ENCODE data around the gene UMODL1. TPM values are rescaled to one million over a fixed set of nuclear protein-coding genes. Genes with fewer than 3 reads are reported as not detected.

The UMODL1 gene
- total RNA-seq, 2 donors from 2014 or later: 0.35 to 0.37 TPM

DNA sequence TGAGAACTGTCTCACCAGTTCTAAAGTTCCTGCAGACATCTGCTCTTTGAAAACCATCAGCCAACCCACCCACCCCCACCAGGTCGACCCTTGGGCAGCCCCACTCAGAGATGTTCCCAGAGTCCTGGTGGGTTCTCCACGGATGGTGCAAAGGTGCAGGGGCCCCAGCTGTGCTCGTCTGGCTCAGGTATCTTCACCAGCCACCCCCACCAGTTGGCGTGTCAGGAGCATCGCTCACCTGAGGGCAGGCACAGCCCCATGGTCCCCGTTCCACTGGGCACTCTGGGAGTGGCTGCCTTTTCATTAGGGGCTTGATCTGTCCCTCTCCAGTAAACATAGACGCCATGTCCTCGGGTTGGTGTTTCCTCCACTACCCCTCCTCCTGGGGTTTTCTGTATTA lies 70.5 kb downstream of the UMODL1 start:
- intact Hi-C loops (cut with DNase I): no loop called here
- DNase-seq: no peak

DNA sequence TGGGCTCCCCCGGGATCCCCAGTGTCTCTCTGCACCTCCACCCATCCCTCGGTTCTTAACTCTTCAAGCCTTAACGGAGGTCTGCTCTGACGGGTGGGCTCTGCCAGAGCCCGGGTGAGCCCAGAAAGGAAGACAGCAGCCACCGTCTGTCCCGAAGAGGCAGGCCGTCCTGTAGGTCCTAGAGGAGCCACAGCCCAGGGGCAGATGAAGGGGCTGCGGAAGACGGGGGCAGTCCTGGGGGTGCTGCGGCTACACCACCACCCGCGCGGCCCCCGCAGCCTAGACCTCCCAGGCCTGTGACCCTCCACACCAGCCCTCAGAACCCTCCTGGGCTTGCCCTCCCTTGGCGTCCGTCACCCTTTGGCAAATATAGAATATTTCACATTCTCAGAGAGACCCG lies 71.0 kb downstream of the UMODL1 start:
- Histone ChIP-seq H3K36me3 (no peaks in the 10 kb centered on the region), H3K27me3 (no peaks in the 10 kb centered on the region), H3K4me3 (no peak overlapping the region), H3K9me3 (no peaks in the 10 kb centered on the region), H3K9ac (ENCODE audit: low read depth in 2 of 2, low read length in 2 of 2) (no peak overlapping the region), H3K27ac (no peak overlapping the region), H3K4me1 (peaks cover 4% of the 10 kb centered on the region)
- no peak for DNase-seq
- TF ChIP-seq, protein P1, sequence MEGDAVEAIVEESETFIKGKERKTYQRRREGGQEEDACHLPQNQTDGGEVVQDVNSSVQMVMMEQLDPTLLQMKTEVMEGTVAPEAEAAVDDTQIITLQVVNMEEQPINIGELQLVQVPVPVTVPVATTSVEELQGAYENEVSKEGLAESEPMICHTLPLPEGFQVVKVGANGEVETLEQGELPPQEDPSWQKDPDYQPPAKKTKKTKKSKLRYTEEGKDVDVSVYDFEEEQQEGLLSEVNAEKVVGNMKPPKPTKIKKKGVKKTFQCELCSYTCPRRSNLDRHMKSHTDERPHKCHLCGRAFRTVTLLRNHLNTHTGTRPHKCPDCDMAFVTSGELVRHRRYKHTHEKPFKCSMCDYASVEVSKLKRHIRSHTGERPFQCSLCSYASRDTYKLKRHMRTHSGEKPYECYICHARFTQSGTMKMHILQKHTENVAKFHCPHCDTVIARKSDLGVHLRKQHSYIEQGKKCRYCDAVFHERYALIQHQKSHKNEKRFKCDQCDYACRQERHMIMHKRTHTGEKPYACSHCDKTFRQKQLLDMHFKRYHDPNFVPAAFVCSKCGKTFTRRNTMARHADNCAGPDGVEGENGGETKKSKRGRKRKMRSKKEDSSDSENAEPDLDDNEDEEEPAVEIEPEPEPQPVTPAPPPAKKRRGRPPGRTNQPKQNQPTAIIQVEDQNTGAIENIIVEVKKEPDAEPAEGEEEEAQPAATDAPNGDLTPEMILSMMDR (IDR thresholded peaks at IDR 0.05): no peak
- intact Hi-C loops (cut with DNase I): no loop called here

More for the DNA sequence above, 70.5 kb downstream of the UMODL1 start:
- H3K9ac ChIP-seq (ENCODE audit: low read depth in 2 of 2, low read length in 2 of 2): no peak overlapping the region
- no peaks in the 10 kb centered on the region for H3K9me3 ChIP-seq
- no peaks in the 10 kb centered on the region for H3K36me3 ChIP-seq
- TF ChIP-seq, protein P1 (IDR thresholded peaks at IDR 0.05): no peak
- no peak overlapping the region for H3K27ac ChIP-seq
- peaks cover 4% of the 10 kb centered on the region for H3K4me1 ChIP-seq
- no peak overlapping the region for H3K4me3 ChIP-seq
- H3K27me3 ChIP-seq: no peaks in the 10 kb centered on the region

DNA sequence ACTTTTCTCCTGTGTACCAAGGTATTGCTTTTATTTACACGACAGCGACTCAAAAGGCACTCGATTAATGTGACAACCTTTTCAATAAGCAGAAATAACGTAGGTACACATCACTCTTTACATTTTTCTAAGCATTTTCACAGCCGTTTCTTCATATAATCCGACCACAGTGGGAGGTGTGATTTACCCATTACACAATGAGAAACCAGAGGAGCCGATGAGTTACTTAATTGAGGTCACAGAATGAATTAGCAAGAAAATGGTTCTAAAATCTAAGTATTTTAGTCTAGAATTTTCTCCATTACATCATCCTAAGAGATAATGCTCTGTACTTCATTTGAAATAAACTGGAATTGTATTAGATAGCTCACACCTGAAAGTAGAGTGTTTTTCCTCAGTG lies 71.5 kb downstream of the UMODL1 start:
- H3K4me3 ChIP-seq: no peak overlapping the region
- peaks cover 4% of the 10 kb centered on the region for H3K4me1 ChIP-seq
- intact Hi-C loops (cut with DNase I): no loop called here
- no peaks in the 10 kb centered on the region for H3K36me3 ChIP-seq
- TF ChIP-seq, protein P1 (IDR thresholded peaks at IDR 0.05): no peak
- no peaks in the 10 kb centered on the region for H3K27me3 ChIP-seq
- H3K9me3 ChIP-seq: no peaks in the 10 kb centered on the region
- no peak for DNase-seq
- no peak overlapping the region for H3K27ac ChIP-seq
- no peak overlapping the region for H3K9ac ChIP-seq (ENCODE audit: low read depth in 2 of 2, low read length in 2 of 2)

DNA sequence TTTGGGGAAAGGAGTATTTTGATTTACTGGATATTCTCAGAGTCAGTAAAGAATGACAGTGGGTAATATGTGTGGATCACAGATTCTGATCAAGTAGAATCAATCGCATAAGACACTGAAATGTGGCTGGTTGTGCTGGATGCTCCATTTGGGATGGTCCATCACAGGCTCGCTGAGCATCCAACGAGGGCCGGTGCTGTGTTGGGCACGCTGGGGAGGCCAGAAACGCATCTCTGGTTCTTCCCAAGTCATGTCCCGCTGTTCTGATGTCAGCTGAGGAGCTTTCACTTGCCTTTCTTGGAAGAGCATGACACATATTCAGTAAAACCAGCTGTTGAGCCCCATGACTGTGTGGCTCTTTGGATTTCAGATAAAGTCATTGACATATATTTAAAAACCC lies 72.0 kb downstream of the UMODL1 start:
- H3K9ac ChIP-seq (ENCODE audit: low read depth in 2 of 2, low read length in 2 of 2): no peak overlapping the region
- intact Hi-C loops (cut with DNase I): no loop called here
- no peaks in the 10 kb centered on the region for H3K27me3 ChIP-seq
- H3K36me3 ChIP-seq: no peaks in the 10 kb centered on the region
- H3K9me3 ChIP-seq: no peaks in the 10 kb centered on the region
- peaks cover 4% of the 10 kb centered on the region for H3K4me1 ChIP-seq
- no peak for DNase-seq
- TF ChIP-seq, protein P1 (IDR thresholded peaks at IDR 0.05): no peak
- no peak overlapping the region for H3K27ac ChIP-seq
- no peak overlapping the region for H3K4me3 ChIP-seq

DNA sequence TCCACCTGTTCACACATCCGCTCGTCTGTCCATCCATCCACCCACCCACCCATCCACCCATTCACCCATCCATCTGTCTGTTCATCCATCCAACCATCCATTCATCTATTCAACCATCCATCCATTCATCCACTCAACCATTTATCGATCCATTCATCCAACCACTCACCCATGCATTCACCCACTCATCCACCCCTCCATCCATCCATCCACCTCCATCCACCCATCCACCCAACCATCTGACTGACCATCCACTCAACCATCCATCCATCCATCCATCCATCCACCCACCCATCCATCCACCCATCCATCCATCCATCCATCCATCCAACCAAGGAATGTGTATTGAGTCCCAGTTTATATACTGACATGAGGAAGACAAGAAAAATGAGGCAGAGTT lies 73.1 kb downstream of the UMODL1 start:
- Histone ChIP-seq H3K27me3 (no peaks in the 10 kb centered on the region), H3K9me3 (no peaks in the 10 kb centered on the region), H3K9ac (ENCODE audit: low read depth in 2 of 2, low read length in 2 of 2) (no peak overlapping the region), H3K27ac (no peak overlapping the region), H3K4me3 (no peak overlapping the region), H3K4me1 (peaks cover 4% of the 10 kb centered on the region), H3K36me3 (no peaks in the 10 kb centered on the region)
- TF ChIP-seq, protein P1 (IDR thresholded peaks at IDR 0.05): no peak
- intact Hi-C loops (cut with DNase I): no loop called here
- no peak for DNase-seq

Measured in colonic mucosa (tissue), 4 donors.